Fibroblast of pulmonary artery (primary cell): ENCODE results near the gene IL18.

ENCODE experiments used
- DNase-seq: peaks from one replicate; pipeline ENCODE4 v3.0.0-alpha.2; 2010; ENCODE audit warnings: low read depth
- H3K4me3 ChIP-seq: replicated peaks from 2 replicates; pipeline ENCODE4 v1.5.1; 2011; ENCODE audit warnings: low read depth, mild to moderate bottlenecking, control low read depth, low read length, moderate library complexity
- TF ChIP-seq, protein P1 (sequence below): IDR thresholded peaks from 2 replicates; pipeline ENCODE4 v1.5.1; 2011; ENCODE audit warnings: mild to moderate bottlenecking, control low read depth, low read length, inconsistent platforms; ENCODE audit errors: missing control alignments

IL18 gene

DNA sequence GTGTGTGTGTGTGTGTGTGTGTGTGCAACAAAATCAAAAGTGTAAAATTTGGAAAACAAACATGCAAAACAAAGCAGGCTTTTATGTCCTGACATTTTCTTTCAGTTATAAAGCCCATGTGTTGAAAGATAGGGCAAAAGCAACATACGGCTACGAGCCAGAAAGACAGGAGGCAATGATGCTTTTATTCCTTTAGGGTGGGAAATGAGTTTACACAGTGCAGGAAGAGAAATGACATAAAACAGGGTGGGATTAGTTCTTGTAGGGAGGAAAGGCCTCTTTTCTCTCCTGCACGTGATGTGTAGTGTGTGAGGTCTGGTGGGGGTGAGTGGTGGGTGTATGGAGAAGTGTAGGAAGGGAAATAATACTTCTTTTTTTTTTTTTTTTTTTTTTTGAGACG, 29.4 kb downstream of the IL18 start:
- no peak overlapping the region for H3K4me3 ChIP-seq
- TF ChIP-seq, protein P1, sequence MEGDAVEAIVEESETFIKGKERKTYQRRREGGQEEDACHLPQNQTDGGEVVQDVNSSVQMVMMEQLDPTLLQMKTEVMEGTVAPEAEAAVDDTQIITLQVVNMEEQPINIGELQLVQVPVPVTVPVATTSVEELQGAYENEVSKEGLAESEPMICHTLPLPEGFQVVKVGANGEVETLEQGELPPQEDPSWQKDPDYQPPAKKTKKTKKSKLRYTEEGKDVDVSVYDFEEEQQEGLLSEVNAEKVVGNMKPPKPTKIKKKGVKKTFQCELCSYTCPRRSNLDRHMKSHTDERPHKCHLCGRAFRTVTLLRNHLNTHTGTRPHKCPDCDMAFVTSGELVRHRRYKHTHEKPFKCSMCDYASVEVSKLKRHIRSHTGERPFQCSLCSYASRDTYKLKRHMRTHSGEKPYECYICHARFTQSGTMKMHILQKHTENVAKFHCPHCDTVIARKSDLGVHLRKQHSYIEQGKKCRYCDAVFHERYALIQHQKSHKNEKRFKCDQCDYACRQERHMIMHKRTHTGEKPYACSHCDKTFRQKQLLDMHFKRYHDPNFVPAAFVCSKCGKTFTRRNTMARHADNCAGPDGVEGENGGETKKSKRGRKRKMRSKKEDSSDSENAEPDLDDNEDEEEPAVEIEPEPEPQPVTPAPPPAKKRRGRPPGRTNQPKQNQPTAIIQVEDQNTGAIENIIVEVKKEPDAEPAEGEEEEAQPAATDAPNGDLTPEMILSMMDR: no peak
- no peak for DNase-seq

DNA sequence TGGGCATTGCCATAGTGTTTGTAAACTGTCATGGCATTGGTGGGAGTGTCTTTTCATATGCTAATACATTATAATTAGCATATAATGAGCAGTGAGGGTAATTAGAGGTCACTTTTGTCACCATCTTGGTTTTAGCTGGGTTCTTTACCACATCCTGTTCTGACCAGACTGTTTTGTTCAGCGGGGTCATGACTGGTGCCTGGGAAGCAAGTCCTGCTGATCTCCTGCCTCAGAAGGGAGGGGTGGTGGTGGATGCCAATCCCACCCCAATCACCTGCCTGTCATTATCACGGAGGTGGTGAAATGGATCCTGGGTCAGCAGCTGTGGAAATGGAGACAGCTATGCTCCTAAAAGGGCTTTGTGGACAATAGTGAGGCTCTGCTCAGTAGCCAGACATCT, 31.2 kb downstream of the IL18 start:
- no peak for DNase-seq

DNA sequence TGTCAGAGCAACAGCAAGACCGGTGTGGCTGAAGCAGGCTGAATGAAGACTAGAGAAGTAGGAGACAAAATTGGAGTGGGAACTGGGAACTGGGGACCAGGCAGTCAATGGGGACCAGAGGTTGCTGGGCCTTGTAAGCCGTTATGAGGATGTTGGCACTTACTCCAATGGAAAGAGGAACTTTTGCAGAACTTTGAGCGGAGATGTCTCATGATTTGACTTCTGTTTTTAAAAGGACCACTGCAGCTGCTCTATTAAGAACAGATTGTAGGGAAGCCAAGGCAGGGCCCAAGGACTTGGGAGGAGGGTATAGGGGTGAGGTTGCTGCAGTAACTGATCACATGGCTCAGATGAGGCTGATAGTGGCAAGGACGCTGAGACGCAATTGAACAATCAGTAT, 34.2 kb downstream of the IL18 start:
- TF ChIP-seq, protein P1: no peak
- H3K4me3 ChIP-seq: no peak overlapping the region
- no peak for DNase-seq

More for the DNA sequence above, 31.2 kb downstream of the IL18 start:
- H3K4me3 ChIP-seq: no peak overlapping the region
- TF ChIP-seq, protein P1: no peak

DNA sequence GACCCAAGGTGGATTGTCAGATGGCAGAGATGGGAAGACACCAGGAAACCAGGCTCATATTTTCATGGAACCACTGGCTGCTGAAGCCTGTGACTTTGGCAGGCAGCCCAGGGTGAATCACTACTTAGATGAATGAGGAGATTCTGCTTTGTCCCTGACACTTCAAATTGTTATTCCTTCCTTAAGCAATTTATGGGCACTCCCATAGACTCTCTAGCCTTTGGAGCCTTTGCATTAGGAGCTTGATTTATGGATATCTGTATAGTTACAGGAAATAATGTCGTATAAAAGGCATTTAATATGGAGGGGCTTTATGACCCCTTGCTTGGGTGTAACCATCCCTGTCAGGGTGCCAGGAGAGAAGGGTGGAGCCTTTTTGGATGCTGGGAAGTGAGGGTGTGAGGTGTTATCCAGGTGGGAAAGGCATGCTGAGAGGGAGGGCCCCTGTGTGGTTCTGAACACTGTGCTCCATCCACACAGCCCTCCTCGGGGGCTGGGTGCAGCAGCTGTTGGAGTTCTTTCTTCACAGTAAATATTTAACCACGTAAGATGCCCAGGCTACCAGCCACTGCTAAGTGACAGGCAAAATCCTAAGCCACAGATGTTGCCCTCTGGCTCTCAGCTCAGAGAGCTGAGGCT, 35.3 kb downstream of the IL18 start:
- H3K4me3 ChIP-seq: no peak overlapping the region
- TF ChIP-seq, protein P1: no peak
- DNase-seq: peak; percentile 66

DNA sequence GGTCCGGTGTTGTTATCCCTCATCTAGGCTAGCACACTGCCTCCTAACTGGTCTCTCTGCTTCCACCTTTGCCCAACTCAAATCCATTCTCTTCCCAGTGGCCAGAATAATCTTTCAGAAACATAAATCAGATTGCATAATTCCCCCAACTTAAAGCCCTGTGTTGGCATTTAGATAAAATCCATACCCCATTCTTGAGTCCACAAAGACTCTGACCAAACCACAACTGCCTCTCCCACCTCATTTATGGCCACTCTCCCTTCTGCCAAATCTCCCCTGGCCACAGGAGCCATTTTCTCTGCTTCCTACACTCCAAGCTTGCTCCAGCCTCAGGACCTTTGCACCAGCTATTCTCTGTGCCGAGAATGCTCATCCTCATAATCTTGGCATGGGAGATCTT, 36.8 kb downstream of the IL18 start:
- no peak for DNase-seq
- TF ChIP-seq, protein P1: no peak

DNA sequence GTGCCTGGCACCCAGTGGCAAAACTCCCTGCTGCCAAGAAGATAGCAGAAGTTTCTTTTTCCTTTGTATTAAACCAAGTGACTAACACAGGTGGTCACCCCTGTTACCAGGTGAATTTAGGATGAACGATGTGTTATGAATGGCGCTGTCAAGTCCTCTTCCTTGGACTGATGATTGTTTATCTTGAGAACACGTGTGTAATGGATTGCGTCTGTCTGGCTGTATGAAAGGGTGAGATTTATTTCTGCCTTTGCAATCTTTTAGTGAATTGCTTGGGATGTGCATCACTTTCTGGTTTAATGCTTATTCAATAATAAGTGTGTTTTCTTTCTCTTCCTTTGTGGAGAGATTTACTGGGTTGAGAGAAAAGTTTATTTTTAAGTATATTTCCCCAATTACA, 40.8 kb downstream of the IL18 start:
- H3K4me3 ChIP-seq: no peak overlapping the region
- DNase-seq: no peak
- TF ChIP-seq, protein P1: no peak

More for the DNA sequence above, 36.8 kb downstream of the IL18 start:
- H3K4me3 ChIP-seq: no peak overlapping the region

DNA sequence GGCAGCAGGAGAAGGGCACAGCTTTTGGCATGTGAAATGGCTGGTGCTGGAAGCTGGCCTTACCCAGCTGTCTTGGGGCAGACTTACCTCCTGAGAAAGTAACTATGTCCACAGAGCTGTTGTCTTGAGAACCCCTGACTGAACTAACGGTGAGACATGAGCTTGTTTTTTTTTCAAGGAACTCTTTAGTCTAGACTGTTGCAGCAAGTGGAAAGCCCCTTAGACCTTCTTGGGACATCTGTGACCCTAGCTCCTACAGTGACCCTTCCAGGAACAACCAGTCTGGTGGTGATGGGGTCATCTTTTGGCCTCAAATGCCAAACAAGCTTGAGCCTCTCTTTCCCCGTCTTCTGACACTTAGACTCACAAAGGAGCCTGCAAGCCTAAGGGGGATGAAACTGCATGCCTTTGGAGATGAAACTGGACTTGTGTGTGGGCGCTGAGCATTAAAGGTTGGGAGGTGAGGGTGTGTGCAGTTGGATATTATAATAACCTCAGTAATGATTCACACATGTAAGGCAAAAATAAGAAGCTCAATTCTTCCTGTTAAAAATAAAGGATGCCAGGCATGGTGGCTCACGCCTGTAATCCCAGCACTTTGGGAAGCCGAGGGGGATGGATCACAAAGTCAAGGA, 41.8 kb downstream of the IL18 start:
- no peak for DNase-seq
- TF ChIP-seq, protein P1: no peak
- no peak overlapping the region for H3K4me3 ChIP-seq
